HG03521 (cell line): ENCODE measurements around the gene FBXO42.

Experiments used
- ATAC-seq: cut with Tn5 transposase; IDR thresholded peaks from one replicate; pipeline ENCODE4 v1.9.1; 2021; ENCODE audit warnings: mild to moderate bottlenecking, moderate library complexity; ENCODE audit not compliant: unreplicated experiment

FBXO42 gene

DNA sequence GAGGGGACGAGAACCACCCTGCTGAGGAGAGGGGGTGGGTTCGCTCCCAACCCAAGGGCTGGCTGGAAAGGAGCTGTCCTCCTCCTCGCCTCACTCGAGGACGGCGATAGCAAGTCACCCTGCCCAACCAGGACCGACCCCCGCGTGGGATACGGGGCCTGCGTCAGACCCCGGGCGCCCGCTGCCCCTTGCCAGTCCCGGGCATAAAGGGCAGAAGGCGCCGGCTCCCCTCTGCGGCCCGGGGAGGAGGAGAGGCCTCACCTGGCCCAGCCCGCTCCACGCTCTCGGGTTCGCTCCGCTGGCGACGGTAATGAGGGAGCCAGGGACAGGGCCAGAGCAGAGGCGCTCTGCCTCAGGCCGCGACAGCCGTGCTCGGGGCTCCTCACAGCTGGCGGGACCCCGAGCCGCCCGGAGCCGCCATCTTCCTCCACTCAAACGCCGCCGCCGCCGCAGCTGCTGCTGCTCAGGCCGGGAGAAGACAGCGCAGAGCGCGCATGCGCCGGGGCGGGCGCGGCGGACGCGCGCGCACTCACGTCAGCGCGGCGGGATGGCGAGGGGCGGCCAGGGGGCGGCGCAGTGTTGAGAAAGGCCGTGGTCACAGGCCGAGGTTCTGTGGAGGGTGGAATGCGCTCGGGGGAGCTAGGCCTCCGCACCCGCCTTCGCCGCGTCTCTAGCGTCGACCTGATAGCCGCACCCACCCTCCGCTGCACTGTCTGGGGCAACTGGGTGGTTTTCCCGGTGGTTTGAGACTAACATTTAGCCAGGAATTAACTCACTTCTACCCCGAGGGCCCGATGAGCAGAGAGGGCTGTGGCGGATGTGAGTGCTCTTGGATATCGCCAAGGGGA, at the start of gene FBXO42:
Gene FBXO42 (minus strand): TSS at position 487 of the 848 bp plus-strand sequence. CDS start 37,062 bp downstream, outside the sequence.
- peak; percentile 94 for ATAC-seq

DNA sequence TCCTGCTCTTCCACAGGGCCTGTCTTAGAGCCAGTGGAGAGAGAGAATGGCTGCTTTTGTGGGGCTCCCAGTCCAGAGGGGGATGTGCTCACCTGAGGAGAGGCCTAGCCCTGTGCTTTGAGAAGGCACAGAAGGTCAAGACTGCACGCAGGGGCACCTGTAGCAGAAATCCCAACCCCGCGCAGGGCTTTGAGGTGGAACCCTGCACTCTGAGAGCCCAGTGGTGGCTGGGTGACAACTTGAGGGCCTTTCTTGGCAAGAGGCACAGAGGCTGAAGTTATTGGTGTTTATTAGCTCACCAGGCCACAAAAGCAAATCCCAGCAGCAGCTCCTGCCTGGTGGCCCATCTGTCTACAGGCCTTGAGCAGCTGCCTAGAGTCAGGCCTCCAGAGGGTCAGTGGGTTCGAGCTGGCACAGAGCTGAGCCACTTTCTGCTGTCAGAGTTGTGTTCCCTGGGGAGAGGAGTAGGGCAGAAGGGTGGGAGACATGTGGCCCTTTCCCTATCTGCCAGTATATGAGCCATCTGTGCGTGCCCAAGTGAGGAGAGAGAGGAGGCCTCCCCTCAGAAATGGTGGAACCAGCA, 46.2 kb upstream of the FBXO42 start:
- no peak for ATAC-seq

DNA sequence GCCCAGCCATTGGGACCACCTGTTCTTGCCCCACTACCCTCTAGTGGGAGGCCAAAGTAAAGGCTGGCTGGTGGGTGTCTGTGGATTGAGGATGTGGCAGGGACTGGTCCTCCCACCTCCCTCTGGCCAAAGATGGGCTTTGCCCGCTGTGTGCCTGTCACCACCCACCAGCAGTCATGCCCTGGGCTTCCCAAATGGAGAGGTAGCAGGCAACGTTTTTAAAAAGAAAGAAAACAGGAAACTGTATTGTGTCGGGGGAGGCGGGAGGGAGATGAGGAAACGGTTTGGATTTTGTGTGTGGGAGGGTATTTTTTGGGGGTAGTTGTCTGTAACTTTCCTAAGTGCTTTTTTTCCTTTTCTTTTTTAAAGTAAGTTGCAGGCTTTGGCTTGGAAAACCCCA, 44.8 kb upstream of the FBXO42 start:
- no peak for ATAC-seq

GRCh38 chr1:16396591-16396990, 44.3 kb upstream of the FBXO42 start:
- no peak for ATAC-seq

- no peak for ATAC-seq
Measured at GRCh38 chr1:16394977-16395376, 42.7 kb upstream of the FBXO42 start.

- no peak for ATAC-seq
Measured at GRCh38 chr1:16393570-16394521, 41.6 kb upstream of the FBXO42 start.

GRCh38 chr1:16392740-16393569, 40.7 kb upstream of the FBXO42 start:
- no peak for ATAC-seq

- ATAC-seq: no peak
Measured at GRCh38 chr1:16391411-16391810, 39.1 kb upstream of the FBXO42 start.

GRCh38 chr1:16387201-16388188, 35.2 kb upstream of the FBXO42 start:
- ATAC-seq: no peak

GRCh38 chr1:16386454-16387113, 34.3 kb upstream of the FBXO42 start:
- no peak for ATAC-seq

- ATAC-seq: no peak
Measured at GRCh38 chr1:16385659-16386453, 33.6 kb upstream of the FBXO42 start.

- no peak for ATAC-seq
Measured at GRCh38 chr1:16383888-16384287, 31.6 kb upstream of the FBXO42 start.

DNA sequence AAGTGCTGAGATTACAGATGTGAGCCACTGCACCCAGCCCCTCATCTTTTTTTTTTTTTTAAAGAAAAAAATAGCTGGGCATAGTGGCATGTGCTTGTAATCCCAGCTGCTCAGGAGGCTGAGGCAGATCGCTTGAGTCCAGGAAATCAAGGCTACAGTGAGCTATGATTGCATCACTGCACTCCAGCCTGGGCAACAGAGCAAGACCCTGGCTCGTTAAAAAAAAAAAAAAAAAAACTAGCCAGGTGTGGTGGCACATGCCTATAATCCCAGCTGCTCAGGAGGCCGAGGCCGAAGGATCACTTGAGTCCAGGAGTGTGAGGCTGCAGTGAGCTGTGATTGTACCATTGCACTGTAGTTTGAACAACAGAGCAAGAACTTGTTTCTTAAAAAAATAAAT, 28.6 kb upstream of the FBXO42 start:
- no peak for ATAC-seq

DNA sequence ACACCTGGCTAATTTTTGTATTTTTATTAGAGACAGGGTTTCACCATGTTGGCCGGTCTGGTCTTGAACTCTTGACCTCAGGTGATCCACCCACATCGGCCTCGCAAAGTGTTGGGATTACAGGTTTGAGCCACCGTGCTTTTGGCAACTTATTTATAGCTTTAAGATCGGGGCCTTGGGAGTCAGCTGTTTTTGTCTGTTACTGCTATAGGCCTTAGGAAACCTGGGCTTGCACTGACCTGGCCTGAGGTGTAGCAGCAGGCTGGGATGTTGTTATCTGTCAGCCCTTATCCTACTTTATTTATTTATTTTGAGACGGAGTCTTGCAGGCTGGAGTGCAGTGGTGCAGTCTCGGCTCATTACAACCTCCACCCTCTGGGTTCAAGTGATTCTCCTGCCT, 26.2 kb upstream of the FBXO42 start:
- ATAC-seq: no peak

DNA sequence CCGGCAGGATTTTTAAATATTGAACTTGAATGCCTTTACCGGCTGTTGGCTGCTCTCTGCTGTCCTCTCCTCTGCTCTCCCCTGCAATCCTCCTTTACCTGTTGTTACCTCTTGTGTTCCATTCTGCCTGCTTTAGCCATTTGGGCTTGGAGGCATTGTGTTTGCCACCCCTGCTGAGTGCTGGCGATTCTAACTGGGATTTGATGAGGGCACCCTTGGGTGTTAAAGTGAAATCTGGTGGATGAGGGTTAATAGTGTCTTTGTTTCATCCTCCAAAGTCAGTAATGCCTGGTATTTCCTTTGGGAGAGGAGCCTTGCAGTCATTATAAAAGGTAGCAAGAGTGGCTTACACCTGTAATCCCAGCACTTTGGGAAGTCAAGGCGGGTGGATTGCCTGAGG, 24.7 kb upstream of the FBXO42 start:
- ATAC-seq: no peak

DNA sequence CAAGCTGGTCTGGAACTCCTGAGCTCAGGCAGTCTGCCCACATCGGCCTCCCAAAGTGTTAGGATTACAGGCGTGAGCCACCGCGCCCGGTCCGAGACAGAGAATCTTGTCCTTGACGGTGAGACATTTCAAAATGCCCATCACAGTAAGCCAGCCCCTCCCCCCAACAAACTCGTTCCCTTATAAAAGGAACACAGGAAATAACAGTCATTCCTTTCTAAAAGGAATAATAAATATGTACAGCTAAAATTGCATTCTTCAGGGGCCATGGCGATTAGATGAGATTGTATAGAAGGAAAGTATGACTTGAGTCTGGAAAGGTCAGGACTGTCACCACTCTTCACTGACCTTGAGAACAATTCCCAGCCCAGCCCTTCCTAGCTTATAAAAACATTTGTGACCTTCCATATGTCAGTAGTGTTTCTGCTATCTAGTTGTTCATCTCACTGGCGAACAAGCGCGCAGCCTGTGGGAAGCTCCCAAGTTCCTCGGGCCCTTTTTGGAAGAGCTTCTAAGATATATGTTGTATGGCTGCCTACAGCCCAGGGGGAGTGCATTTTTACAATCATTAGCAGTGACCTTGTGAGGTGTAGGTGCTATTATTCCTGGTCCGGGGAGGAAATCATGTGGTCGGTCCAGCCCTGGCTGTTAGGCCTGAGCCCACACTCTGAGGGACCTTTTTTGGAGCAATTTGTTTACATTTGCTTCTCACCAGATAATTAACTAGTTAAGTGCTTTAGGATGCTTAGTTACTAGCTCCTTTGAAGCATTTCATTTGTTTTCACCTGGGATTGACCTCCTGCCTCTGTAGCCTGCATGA, 23.5 kb upstream of the FBXO42 start:
- no peak for ATAC-seq

DNA sequence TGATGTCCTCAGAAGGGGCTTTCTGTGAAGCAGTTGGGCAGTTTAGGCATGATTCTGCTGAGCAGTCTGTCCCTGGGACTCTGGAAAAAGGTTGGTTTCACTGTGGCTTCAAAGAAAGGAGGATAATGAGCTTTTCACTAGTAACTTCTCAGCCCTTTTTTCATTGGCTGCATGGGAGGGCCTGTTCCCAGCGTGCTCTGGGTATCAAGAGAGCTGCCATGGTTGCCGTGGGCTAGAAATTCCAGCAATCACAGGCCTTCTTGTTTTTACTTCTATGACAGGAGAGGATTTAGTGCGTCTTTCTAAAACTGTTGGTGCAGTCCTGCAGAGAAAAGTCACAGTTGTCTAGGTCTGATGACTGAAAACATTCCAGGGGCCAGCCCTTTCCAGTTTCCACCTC, 22.0 kb upstream of the FBXO42 start:
- no peak for ATAC-seq
